ENCODE data around the gene ITGA3. TPM values are rescaled to one million over a fixed set of nuclear protein-coding genes. Genes with fewer than 3 reads are reported as not detected.
A peak's percentile ranks its signal among the peaks of the same experiment; 100 is the strongest.

The ITGA3 gene
- total RNA-seq, 1 donor from 2014 or later = 13.2 TPM

- H3K36me3 Mint-ChIP-seq (ENCODE audit: unreplicated experiment) = no peaks in the 10 kb centered on the region
- H3K27ac Mint-ChIP-seq (ENCODE audit: unreplicated experiment) = no peak overlapping the region
- TF ChIP-seq CTCF (IDR thresholded peaks at IDR 0.05; ENCODE audit: partially characterized antibody, unreplicated experiment) = no peak
- H3K27me3 Mint-ChIP-seq (ENCODE audit: unreplicated experiment) = peaks cover 9% of the 10 kb centered on the region
- peaks cover 13% of the 10 kb centered on the region for H3K9me3 Mint-ChIP-seq (ENCODE audit: unreplicated experiment)
- peaks cover 36% of the 10 kb centered on the region for H3K4me1 Mint-ChIP-seq (ENCODE audit: low read depth, unreplicated experiment)
- H3K4me3 Mint-ChIP-seq (ENCODE audit: unreplicated experiment) = peak overlapping the region; percentile 38
- no peak for DNase-seq
These were observed 46.5 kb downstream of the ITGA3 start for GRCh38 chr17:50102164-50102991.

GRCh38 chr17:50103252-50103651 is 47.3 kb downstream of the ITGA3 start:
- Mint-ChIP-seq H3K4me3 (ENCODE audit: unreplicated experiment) (peak overlapping the region; percentile 73), H3K27me3 (ENCODE audit: unreplicated experiment) (peaks cover 9% of the 10 kb centered on the region), H3K4me1 (ENCODE audit: low read depth, unreplicated experiment) (peaks cover 35% of the 10 kb centered on the region), H3K36me3 (ENCODE audit: unreplicated experiment) (no peaks in the 10 kb centered on the region), H3K27ac (ENCODE audit: unreplicated experiment) (peak overlapping the region; percentile 73), H3K9me3 (ENCODE audit: unreplicated experiment) (peaks cover 13% of the 10 kb centered on the region)
- DNase-seq = no peak
- TF ChIP-seq CTCF (IDR thresholded peaks at IDR 0.05; ENCODE audit: partially characterized antibody, unreplicated experiment) = no peak

- TF ChIP-seq CTCF (IDR thresholded peaks at IDR 0.05; ENCODE audit: partially characterized antibody, unreplicated experiment) = no peak
- no peak overlapping the region for H3K4me3 Mint-ChIP-seq (ENCODE audit: unreplicated experiment)
- no peaks in the 10 kb centered on the region for H3K36me3 Mint-ChIP-seq (ENCODE audit: unreplicated experiment)
- peaks cover 28% of the 10 kb centered on the region for H3K4me1 Mint-ChIP-seq (ENCODE audit: low read depth, unreplicated experiment)
- H3K27me3 Mint-ChIP-seq (ENCODE audit: unreplicated experiment) = peaks cover 12% of the 10 kb centered on the region
- H3K9me3 Mint-ChIP-seq (ENCODE audit: unreplicated experiment) = peaks cover 10% of the 10 kb centered on the region
- DNase-seq = no peak
- peak overlapping the region; percentile 17 for H3K27ac Mint-ChIP-seq (ENCODE audit: unreplicated experiment)
These were observed 48.0 kb downstream of the ITGA3 start for GRCh38 chr17:50103941-50104340.

- peaks cover 23% of the 10 kb centered on the region for H3K4me1 Mint-ChIP-seq (ENCODE audit: low read depth, unreplicated experiment)
- no peak for DNase-seq
- H3K36me3 Mint-ChIP-seq (ENCODE audit: unreplicated experiment) = no peaks in the 10 kb centered on the region
- H3K9me3 Mint-ChIP-seq (ENCODE audit: unreplicated experiment) = peaks cover 7% of the 10 kb centered on the region
- peaks cover 13% of the 10 kb centered on the region for H3K27me3 Mint-ChIP-seq (ENCODE audit: unreplicated experiment)
- no peak overlapping the region for H3K4me3 Mint-ChIP-seq (ENCODE audit: unreplicated experiment)
- no peak overlapping the region for H3K27ac Mint-ChIP-seq (ENCODE audit: unreplicated experiment)
- no peak for TF ChIP-seq CTCF (IDR thresholded peaks at IDR 0.05; ENCODE audit: partially characterized antibody, unreplicated experiment)
These were observed 49.9 kb downstream of the ITGA3 start for GRCh38 chr17:50105811-50106210.

- TF ChIP-seq CTCF (IDR thresholded peaks at IDR 0.05; ENCODE audit: partially characterized antibody, unreplicated experiment) = no peak
- Mint-ChIP-seq H3K9me3 (ENCODE audit: unreplicated experiment) (peaks cover 7% of the 10 kb centered on the region), H3K27me3 (ENCODE audit: unreplicated experiment) (peaks cover 16% of the 10 kb centered on the region), H3K27ac (ENCODE audit: unreplicated experiment) (no peak overlapping the region), H3K4me3 (ENCODE audit: unreplicated experiment) (no peak overlapping the region), H3K36me3 (ENCODE audit: unreplicated experiment) (no peaks in the 10 kb centered on the region), H3K4me1 (ENCODE audit: low read depth, unreplicated experiment) (peaks cover 23% of the 10 kb centered on the region)
- DNase-seq = no peak
These were observed 50.7 kb downstream of the ITGA3 start for GRCh38 chr17:50106393-50107131.
